Right lobe of liver (tissue), 4 donors: ENCODE measurements around the gene MYO7B.

Source experiments
- CTCF ChIP-seq, 4 donors: fragments of 200-600 bp in 3 of 4; fragments of 450-650 bp in 1 of 4; IDR thresholded peaks; one replicate each; pipeline versions ENCODE4 v1.5.1 to v1.8.0; 2016 to 2022; ENCODE audit warnings: antibody characterized with exemption in 4 of 4, mild to moderate bottlenecking in 2 of 4
- POLR2A ChIP-seq: fragments of 450-650 bp; IDR thresholded peaks from one replicate; pipeline ENCODE4 v1.6.1; 2017; ENCODE audit warnings: antibody characterized with exemption, mild to moderate bottlenecking
- donor health status: DM: no; HTN: no; CAD: no.
- donor health status: DM: no; HTN: no; CAD: no.
- donor health status: DM: no; HTN: yes; CAD: no.

- TF ChIP-seq CTCF (IDR thresholded peaks at IDR 0.05) (no peak), POLR2A (no peak)
These were observed 16.9 kb downstream of the MYO7B start for GRCh38 chr2:127552336-127552735.
